Endothelial cell of umbilical vein (primary cell): ENCODE results near the gene CHAF1A. TPM values are rescaled to one million over a fixed set of nuclear protein-coding genes. Genes with fewer than 3 reads are reported as not detected.

Experiments
- BruUV-seq: library from RNA; stranded (reverse); fragments of 400-500 nt; replicated peaks from 2 replicates; lab custom pipeline; 2021; lab: Mats Ljungman, UMichigan
- CTCF ChIA-PET: fragments of 300-600, 350-600 bp; sonication (Branson Sonifier 250); formaldehyde crosslinking; loops from one replicate; lab custom pipeline; 2021; ENCODE audit warnings: antibody characterized with exemption, inconsistent platforms; lab: Charles Lee
- POLR2A ChIA-PET: fragments of 300-600, 350-600 bp; sonication (Branson Sonifier 250); formaldehyde crosslinking; loops from one replicate; lab custom pipeline; 2021; ENCODE audit warnings: antibody characterized with exemption, inconsistent platforms; lab: Charles Lee
- DNase-seq: peaks from one replicate; pipeline ENCODE4 v3.0.0-alpha.2; 2011; ENCODE audit warnings: low read depth, low spot score
- FAIRE-seq: peaks from 2 replicates; lab custom pipeline; 2011; peaks lifted over from hg19 to GRCh38; lab: Jason Lieb, UNC
- H2AFZ ChIP-seq: 2 replicates; pipeline ENCODE4 v1.6.0; 2012; ENCODE audit warnings: low read depth, low read length, control low read depth, inconsistent platforms
- H3K27ac ChIP-seq: 2 replicates; pipeline ENCODE4 v1.5.1; 2011; ENCODE audit warnings: low read depth, mild to moderate bottlenecking, control low read depth, low read length, moderate library complexity; ENCODE audit not compliant: insufficient read depth
- H3K27me3 ChIP-seq, 2 experiments: 2 replicates each; pipeline versions ENCODE4 v1.6.0 to v1.6.1; 2011; ENCODE audit warnings: low read length in 2 of 2, mixed read lengths in 1 of 2; ENCODE audit not compliant: control insufficient read depth in 2 of 2, insufficient read depth in 2 of 2
- H3K36me3 ChIP-seq, 2 experiments: 2 replicates in 1 of 2; 3 replicates in 1 of 2; pipeline ENCODE4 v1.5.1; 2011; ENCODE audit warnings: low read length in 2 of 2, mild to moderate bottlenecking in 1 of 2, moderate library complexity in 1 of 2; ENCODE audit not compliant: control insufficient read depth in 2 of 2, insufficient read depth in 2 of 2; ENCODE audit errors: extremely low read depth in 1 of 2
- H3K4me1 ChIP-seq: 3 replicates; pipeline ENCODE4 v1.5.1; 2011; ENCODE audit warnings: mild to moderate bottlenecking, low read length; ENCODE audit not compliant: control insufficient read depth, insufficient read depth; ENCODE audit errors: extremely low read depth
- H3K4me2 ChIP-seq: 2 replicates; pipeline ENCODE4 v1.6.1; 2011; ENCODE audit warnings: low read length, control low read depth, mixed read lengths; ENCODE audit not compliant: insufficient read depth
- H3K4me3 ChIP-seq, 3 experiments: fragments of 200-600 bp in 1 of 3; sonication (generic), shearing (Covaris generic) in 1 of 3; replicated peaks in 1 of 3; 2 replicates each; pipeline ENCODE4 v1.5.1; 2011 to 2016; ENCODE audit warnings: control low read depth in 3 of 3, low read length in 3 of 3, mild to moderate bottlenecking in 2 of 3, inconsistent platforms in 1 of 3, low read depth in 1 of 3, moderate library complexity in 1 of 3; ENCODE audit not compliant: insufficient read depth in 1 of 3
- H3K79me2 ChIP-seq: 2 replicates; pipeline ENCODE4 v1.6.0; 2012; ENCODE audit warnings: low read length, inconsistent platforms; ENCODE audit not compliant: control insufficient read depth, insufficient read depth
- H3K9ac ChIP-seq: replicated peaks from 2 replicates; pipeline ENCODE3; 2011; ENCODE audit warnings: low read length, control low read depth; ENCODE audit not compliant: insufficient read depth; ENCODE audit errors: extremely low read depth
- H3K9me1 ChIP-seq: replicated peaks from 3 replicates; pipeline ENCODE4 v1.6.0; 2011; ENCODE audit warnings: mild to moderate bottlenecking, low read length; ENCODE audit not compliant: control insufficient read depth, insufficient read depth; ENCODE audit errors: extremely low read depth
- H3K9me3 ChIP-seq: replicated peaks from 2 replicates; pipeline ENCODE4 v1.5.1; 2012; ENCODE audit warnings: low read length, inconsistent platforms; ENCODE audit not compliant: control insufficient read depth, insufficient read depth
- H4K20me1 ChIP-seq: replicated peaks from 2 replicates; pipeline ENCODE3; 2011; ENCODE audit warnings: mild to moderate bottlenecking, low read length; ENCODE audit not compliant: control insufficient read depth, insufficient read depth; ENCODE audit errors: extremely low read depth
- CTCF ChIP-seq, 2 donors: IDR thresholded peaks; 1 replicate in 1 of 2; 2 replicates in 1 of 2; pipeline ENCODE4 v1.5.1; 2011; ENCODE audit warnings: low read length in 2 of 2, mild to moderate bottlenecking in 2 of 2, moderate library complexity in 2 of 2, control low read depth in 1 of 2, inconsistent platforms in 1 of 2, low read depth in 1 of 2; ENCODE audit not compliant: insufficient read depth in 1 of 2; ENCODE audit errors: extremely low read depth in 1 of 2
- EZH2 ChIP-seq: IDR thresholded peaks from 2 replicates; pipeline ENCODE4 v1.6.1; 2012; ENCODE audit warnings: borderline replicate concordance, low read depth, mild to moderate bottlenecking, moderate library complexity, low read length, inconsistent platforms; ENCODE audit not compliant: severe bottlenecking
- FOS ChIP-seq: IDR thresholded peaks from 2 replicates; pipeline ENCODE4 v1.6.1; 2011; ENCODE audit warnings: mild to moderate bottlenecking, low read length, moderate library complexity, borderline replicate concordance; ENCODE audit not compliant: insufficient read depth
- GATA2 ChIP-seq: IDR thresholded peaks from 2 replicates; pipeline ENCODE4 v1.7.0; 2011; ENCODE audit warnings: low read depth, mild to moderate bottlenecking, moderate library complexity, mixed read lengths, low read length; ENCODE audit not compliant: insufficient read length, insufficient read depth
- JUN ChIP-seq: IDR thresholded peaks from 2 replicates; pipeline ENCODE4 v1.6.1; 2011; ENCODE audit warnings: borderline replicate concordance, low read depth; ENCODE audit not compliant: insufficient read length, insufficient read depth
- MAX ChIP-seq: IDR thresholded peaks from 2 replicates; pipeline ENCODE4 v1.6.1; 2011; ENCODE audit not compliant: insufficient read depth, insufficient read length
- MYC ChIP-seq: IDR thresholded peaks from one replicate; pipeline ENCODE4 v1.6.1; 2011; ENCODE audit warnings: mild to moderate bottlenecking, low read depth, low read length
- POLR2A ChIP-seq: IDR thresholded peaks from 2 replicates; pipeline ENCODE4 v1.6.1; 2012; ENCODE audit warnings: low read depth, mild to moderate bottlenecking, control low read depth, low read length
- POLR2AphosphoS5 ChIP-seq: IDR thresholded peaks from 2 replicates; pipeline ENCODE4 v1.6.1; 2012; ENCODE audit warnings: low read depth, mild to moderate bottlenecking, control low read depth, low read length, moderate library complexity; ENCODE audit not compliant: insufficient read depth
- dilution Hi-C: fragments of 300-500 bp; cut with MboI; formaldehyde crosslinking; loops from one replicate; pipeline ENCODE4 v1.15.0; 2019; ENCODE audit warnings: low sequenced_read_pairs; ENCODE audit not compliant: extremely low pct_ligation_motif_present
- intact Hi-C: fragments of 100-400 bp; cut with micrococcal nuclease; formaldehyde crosslinking; loops from one replicate; pipeline ENCODE4 v1.10.0; 2022
- polyA plus RNA-seq, 4 experiments: library from polyadenylated mRNA; depleted of rRNA in 3 of 4; stranded (reverse) in 3 of 4; unstranded in 1 of 4; fragments of >200 nt; gene quantifications; 2 replicates each; pipeline versions ENCODE4 v1.2.1 to v1.2.3, GENCODE V29; 2011 to 2012; ENCODE audit warnings: missing spikeins in 1 of 4
- total RNA-seq: library from RNA; stranded (reverse); gene quantifications from 2 replicates; pipeline ENCODE4 v1.2.3, GENCODE V29; 2021

Gene CHAF1A
- total and polyA plus RNA-seq, 2 donors (not counting 3 experiments of a cell fraction or from before 2014, with no cell fraction given): 19.5 to 44.5 TPM

GRCh38 chr19:4430760-4431159 is 28.3 kb downstream of the CHAF1A start:
- TF ChIP-seq EZH2: no peak
- no peak for TF ChIP-seq POLR2A
- TF ChIP-seq JUN: no peak
- no peak for TF ChIP-seq GATA2
- TF ChIP-seq MAX: no peak
- no peak for TF ChIP-seq MYC
- TF ChIP-seq FOS: no peak
- TF ChIP-seq POLR2AphosphoS5: no peak
- TF ChIP-seq CTCF (IDR thresholded peaks at IDR 0.05; ENCODE audit: extremely low read depth in 1 of 2, insufficient read depth in 1 of 2, low read depth in 1 of 2, low read length in 2 of 2): no peak
- dilution Hi-C loops (no loop called here), intact Hi-C loops (no loop called here)
- CTCF ChIA-PET: no interaction called here
- Histone ChIP-seq H3K27me3 (no peaks in the 10 kb centered on the region), H3K4me2 (no peak overlapping the region), H3K9ac (no peak overlapping the region), H3K27ac (no peak overlapping the region), H3K9me1 (no peaks in the 10 kb centered on the region), H4K20me1 (no peaks in the 10 kb centered on the region), H2AFZ (no peak overlapping the region), H3K79me2 (no peaks in the 10 kb centered on the region), H3K9me3 (no peaks in the 10 kb centered on the region), H3K4me3 (no peak overlapping the region), H3K4me1 (no peaks in the 10 kb centered on the region), H3K36me3 (peaks cover 6 to 14% of the 10 kb centered on the region in 2 experiments)
- no TSS peak for BruUV-seq
- DNase-seq: no peak
- POLR2A ChIA-PET: no interaction called here
- no peak for FAIRE-seq
